ENCODE data around the gene DPYSL5.
"Not testable (repeated sequence)": the region's sequence is repeated elsewhere in the genome, so short reads cannot be mapped to it uniquely, and the experiment has no call there.

Gene DPYSL5

GRCh38 chr2:26904839-26905238, 56.9 kb downstream of the DPYSL5 start:
- no peak for DNase-seq

- DNase-seq = no peak
Measured at GRCh38 chr2:26905341-26906198, 57.6 kb downstream of the DPYSL5 start.

- no peak for DNase-seq
Measured at GRCh38 chr2:26907416-26907815, 59.5 kb downstream of the DPYSL5 start.

- DNase-seq = no peak
Measured at GRCh38 chr2:26910176-26910575, 62.2 kb downstream of the DPYSL5 start.

- DNase-seq = no peak
Measured at GRCh38 chr2:26911911-26912861, 64.3 kb downstream of the DPYSL5 start.

- DNase-seq = no peak
Measured at GRCh38 chr2:26913606-26913998, 65.7 kb downstream of the DPYSL5 start.

- no peak for DNase-seq
Measured at GRCh38 chr2:26913999-26914658, 66.2 kb downstream of the DPYSL5 start.

GRCh38 chr2:26914659-26915310, 66.9 kb downstream of the DPYSL5 start:
- DNase-seq = no peak

GRCh38 chr2:26915316-26915715, 67.4 kb downstream of the DPYSL5 start:
- DNase-seq = no peak

GRCh38 chr2:26916128-26916692, 68.3 kb downstream of the DPYSL5 start:
- no peak for DNase-seq

- DNase-seq = no peak
Measured at GRCh38 chr2:26917135-26917836, 69.4 kb downstream of the DPYSL5 start.

- no peak for DNase-seq
Measured at GRCh38 chr2:26921323-26921722, 73.4 kb downstream of the DPYSL5 start.

GRCh38 chr2:26922405-26923188, 74.7 kb downstream of the DPYSL5 start:
- DNase-seq = peak; percentile 42 to 63

GRCh38 chr2:26923189-26923466, 75.2 kb downstream of the DPYSL5 start:
- not testable (repeated sequence) for DNase-seq

GRCh38 chr2:26924731-26925099, 76.8 kb downstream of the DPYSL5 start:
- DNase-seq = no peak

GRCh38 chr2:26925100-26925791, 77.3 kb downstream of the DPYSL5 start:
- DNase-seq = no peak

GRCh38 chr2:26927221-26927620, 79.3 kb downstream of the DPYSL5 start:
- no peak for DNase-seq

- DNase-seq = no peak
Measured at GRCh38 chr2:26932974-26933373, 85.0 kb downstream of the DPYSL5 start.

- DNase-seq = no peak
Measured at GRCh38 chr2:26933431-26934334, 85.8 kb downstream of the DPYSL5 start.

Data from AML-193 (cell line).